A549 (cell line): Measurements from ENCODE around the gene COQ2. TPM values are rescaled to one million over a fixed set of nuclear protein-coding genes. Genes with fewer than 3 reads are reported as not detected.

Source experiments
- ATAC-seq, 2 experiments: fragments of 200-7000 bp in 1 of 2; fragments of >200 bp in 1 of 2; cut with Nextera tagmentation in 1 of 2; cut with Tn5 transposase in 1 of 2; 3 replicates each; pipeline versions ENCODE4 v1.8.0 to v1.9.1; 2018 to 2020; ENCODE audit warnings: mild to moderate bottlenecking in 1 of 2, moderate library complexity in 1 of 2
- CTCF ChIA-PET: fragments of 300-600 bp; sonication (Branson Sonifier 250); formaldehyde crosslinking; extraction: SDS; loops from one replicate; lab custom pipeline; 2021; ENCODE audit warnings: antibody characterized with exemption, inconsistent platforms; lab: Yijun Ruan, JAX
- POLR2A ChIA-PET: fragments of 350-600 bp; formaldehyde crosslinking; extraction: SDS; loops from one replicate; lab custom pipeline; 2021; ENCODE audit warnings: antibody characterized with exemption, inconsistent platforms; lab: Yijun Ruan, JAX
- DNase-seq, 2 experiments: peaks; one replicate each; pipeline versions ENCODE4 v3.0.0 to v3.0.0-alpha.2; 2011 to 2016; ENCODE audit warnings: low read depth in 1 of 2, low spot score in 1 of 2
- FAIRE-seq: peaks from 2 replicates; lab custom pipeline; 2011; peaks lifted over from hg19 to GRCh38; lab: Jason Lieb, UNC
- H3K27ac ChIP-seq, 2 experiments: fragments of >200 bp; sonication (Bioruptor Twin); formaldehyde crosslinking; 3 replicates each; pipeline ENCODE4 v1.5.1; 2016 to 2017
- H3K4me1 ChIP-seq: fragments of >200 bp; sonication (Bioruptor Twin); formaldehyde crosslinking; 3 replicates; pipeline ENCODE4 v1.6.1; 2016
- H3K4me2 ChIP-seq: fragments of >200 bp; sonication (Bioruptor Twin); formaldehyde crosslinking; 3 replicates; pipeline ENCODE4 v1.6.1; 2016
- H3K4me3 ChIP-seq: fragments of >200 bp; sonication (Bioruptor Twin); formaldehyde crosslinking; 3 replicates; pipeline ENCODE4 v1.5.1; 2016
- H3K9me3 ChIP-seq: fragments of >200 bp; sonication (Bioruptor Twin); formaldehyde crosslinking; 3 replicates; pipeline ENCODE4 v1.6.1; 2016
- BHLHE40 ChIP-seq: IDR thresholded peaks from 2 replicates; pipeline ENCODE4 v1.6.1; 2012; ENCODE audit warnings: low read depth, low read length, inconsistent platforms
- CHD4 ChIP-seq: fragments of 200-600 bp; sonication (generic); IDR thresholded peaks from 2 replicates; pipeline ENCODE4 v1.6.1; 2016; ENCODE audit warnings: antibody characterized with exemption, mild to moderate bottlenecking, borderline replicate concordance
- EHF ChIP-seq: fragments of 250-450 bp; sonication (Bioruptor Pico); IDR thresholded peaks from 2 replicates; pipeline ENCODE4 v1.5.0; 2020; ENCODE audit warnings: mild to moderate bottlenecking
- FOSB ChIP-seq: fragments of 250-450 bp; sonication (Bioruptor Pico); IDR thresholded peaks from 2 replicates; pipeline ENCODE4 v1.5.0; 2020; ENCODE audit warnings: mild to moderate bottlenecking, moderate library complexity
- HDAC2 ChIP-seq: fragments of 200-600 bp; sonication (generic); IDR thresholded peaks from 2 replicates; pipeline ENCODE4 v1.6.1; 2016
- HES2 ChIP-seq: fragments of >200 bp; sonication (Bioruptor Twin); formaldehyde crosslinking; IDR thresholded peaks from 2 replicates; pipeline ENCODE4 v1.6.1; 2016
- HEYL ChIP-seq: fragments of 250-450 bp; sonication (Bioruptor Pico); IDR thresholded peaks from 2 replicates; pipeline ENCODE4 v1.8.0; 2021; ENCODE audit warnings: mild to moderate bottlenecking, moderate library complexity
- HMGXB4 ChIP-seq: fragments of 250-450 bp; sonication (Bioruptor Pico); IDR thresholded peaks from 2 replicates; pipeline ENCODE4 v1.5.0; 2021; ENCODE audit warnings: mild to moderate bottlenecking, moderate library complexity, borderline replicate concordance
- HOXB13 ChIP-seq: fragments of 250-450 bp; sonication (Bioruptor Pico); IDR thresholded peaks from 2 replicates; pipeline ENCODE4 v1.5.0; 2020; ENCODE audit warnings: low read depth, mild to moderate bottlenecking, moderate library complexity
- KDM1A ChIP-seq: fragments of 200-600 bp; sonication (generic); IDR thresholded peaks from 2 replicates; pipeline ENCODE4 v1.6.1; 2016; ENCODE audit warnings: low read depth, mild to moderate bottlenecking
- KDM5A ChIP-seq: fragments of 200-600 bp; sonication (generic); IDR thresholded peaks from 2 replicates; pipeline ENCODE4 v1.6.1; 2016; ENCODE audit warnings: antibody characterized with exemption, mild to moderate bottlenecking
- MAFK ChIP-seq: fragments of 450-650 bp; IDR thresholded peaks from 2 replicates; pipeline ENCODE4 v1.6.1; 2014; ENCODE audit not compliant: partially characterized antibody
- NPAS2 ChIP-seq: fragments of 250-450 bp; sonication (Bioruptor Pico); IDR thresholded peaks from 2 replicates; pipeline ENCODE4 v1.8.0; 2022; ENCODE audit warnings: mild to moderate bottlenecking, moderate library complexity, borderline replicate concordance
- NR3C1 ChIP-seq: fragments of >200 bp; sonication (Bioruptor Twin); formaldehyde crosslinking; IDR thresholded peaks from 3 replicates; pipeline ENCODE4 v1.6.1; 2017
- PHF8 ChIP-seq: fragments of 200-600 bp; sonication (generic); IDR thresholded peaks from 2 replicates; pipeline ENCODE4 v1.6.1; 2016; ENCODE audit warnings: low read depth, mild to moderate bottlenecking, antibody characterized with exemption, moderate library complexity, borderline replicate concordance
- POLR2A ChIP-seq: IDR thresholded peaks from 2 replicates; pipeline ENCODE4 v1.6.1; 2012; ENCODE audit warnings: mild to moderate bottlenecking, low read length
- POLR2AphosphoS2 ChIP-seq: conservative IDR thresholded peaks from 2 replicates; pipeline ENCODE4 v1.6.1; 2012; ENCODE audit warnings: low read length, improper control_type of control experiment, inconsistent platforms
- RARB ChIP-seq: fragments of 250-450 bp; sonication (Bioruptor Pico); IDR thresholded peaks from 2 replicates; pipeline ENCODE4 v1.8.0; 2021; ENCODE audit warnings: mild to moderate bottlenecking, moderate library complexity
- TFCP2L1 ChIP-seq: fragments of 250-450 bp; sonication (Bioruptor Pico); IDR thresholded peaks from 2 replicates; pipeline ENCODE4 v1.5.0; 2021; ENCODE audit warnings: mild to moderate bottlenecking
- TP53 ChIP-seq: fragments of 250-450 bp; sonication (Bioruptor Pico); IDR thresholded peaks from 2 replicates; pipeline ENCODE4 v1.5.0; 2021; ENCODE audit warnings: mild to moderate bottlenecking, moderate library complexity
- ZC3H11A ChIP-seq: fragments of 450-650 bp; IDR thresholded peaks from 2 replicates; pipeline ENCODE4 v1.6.1; 2014; ENCODE audit warnings: antibody characterized with exemption, mild to moderate bottlenecking
- ZFP36 ChIP-seq: fragments of 450-650 bp; IDR thresholded peaks from 2 replicates; pipeline ENCODE4 v1.6.1; 2014; ENCODE audit warnings: borderline replicate concordance; ENCODE audit not compliant: partially characterized antibody
- ZSCAN20 ChIP-seq: fragments of 250-450 bp; sonication (Bioruptor Pico); IDR thresholded peaks from 2 replicates; pipeline ENCODE4 v1.8.0; 2022; ENCODE audit warnings: mild to moderate bottlenecking, moderate library complexity
- WGBS: methylation state at CpG from one replicate; pipeline ENCODE4 v1.1.6; 2017; ENCODE audit errors: missing lambda C conversion rate; 5-methylcytosine and 5-hydroxymethylcytosine counted together
- polyA plus RNA-seq, 4 experiments: library from polyadenylated mRNA; depleted of rRNA in 3 of 4; stranded (reverse); fragments of >200 nt; fragmentation: RNase III in 1 of 4; extraction: RNeasy Plus Mini Kit Qiagen cat#74134 plus additional on column Dnase treatment in 1 of 4; gene quantifications; 2 replicates in 3 of 4; 3 replicates in 1 of 4; pipeline ENCODE4 v1.2.3, GENCODE V29; 2011 to 2017
- TF ChIP-seq, protein P1 (sequence below): IDR thresholded peaks from 2 replicates; pipeline ENCODE4 v1.6.1; 2012; ENCODE audit warnings: low read depth, borderline replicate concordance
- TF ChIP-seq, protein P2 (sequence below): fragments of >200 bp; sonication (Bioruptor Twin); formaldehyde crosslinking; IDR thresholded peaks from 3 replicates; pipeline ENCODE4 v1.6.1; 2016

Gene COQ2
- polyA plus RNA-seq, 2 of the 4 experiments (the other 2 are of a cell fraction) = 18.5 to 35.9 TPM

DNA sequence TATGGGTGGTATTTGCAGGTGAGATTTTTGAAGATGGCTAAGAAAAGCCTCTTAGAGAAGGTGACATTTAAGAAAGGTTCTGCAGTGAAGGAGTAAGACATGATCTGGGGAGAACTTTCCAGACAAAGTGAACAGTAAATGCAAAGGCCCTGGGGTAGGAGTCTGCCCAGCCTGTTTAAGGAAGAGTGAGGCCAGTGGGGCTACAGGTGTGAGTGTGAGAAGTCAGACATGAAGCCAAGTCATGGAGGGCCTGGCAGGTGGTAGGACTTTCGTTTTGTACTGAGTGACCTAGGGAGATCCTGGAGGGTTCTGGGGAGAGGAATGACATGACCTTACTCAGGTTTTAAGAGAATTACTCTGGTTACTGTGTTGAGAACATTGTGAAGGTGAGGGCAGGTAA, 21.5 kb downstream of the COQ2 start (continued):
- TF ChIP-seq HMGXB4 = no peak
- TF ChIP-seq, all 56 proteins: peak for 0

- no peak for DNase-seq
- ChIA-PET POLR2A (no interaction called here), CTCF (interaction anchor here (1.2 to 1.8 kb wide), 2 partner anchors 152 to 188 kb away, joined by 3 to 5 read pairs; no protein-coding TSS in a partner anchor)
- no peak for FAIRE-seq
- ATAC-seq = no peak
- 84% methylated on average over 2 of the region's 2 CpGs for WGBS
- Histone ChIP-seq H3K4me2 (no peak overlapping the region), H3K27ac (no peak overlapping the region), H3K4me3 (no peak overlapping the region), H3K4me1 (peaks cover 26% of the 10 kb centered on the region), H3K9me3 (no peaks in the 10 kb centered on the region)
- TF ChIP-seq HDAC2 (no peak), MAFK (peak; percentile 66), ZSCAN20 (CRISPR knock-in tag) (no peak), RARB (CRISPR knock-in tag) (no peak)
Measured at GRCh38 chr4:83262682-83263081, 21.9 kb downstream of the COQ2 start.

GRCh38 chr4:83261307-83261706, 23.3 kb downstream of the COQ2 start:
- H3K4me2 ChIP-seq = no peak overlapping the region
- no peak for DNase-seq
- peaks cover 26% of the 10 kb centered on the region for H3K4me1 ChIP-seq
- no peaks in the 10 kb centered on the region for H3K9me3 ChIP-seq
- no peak for FAIRE-seq
- H3K4me3 ChIP-seq = no peak overlapping the region
- TF ChIP-seq NR3C1 (no peak), POLR2A (no peak), ZFP36 (no peak), HDAC2 (no peak), ZC3H11A (no peak), CHD4 (no peak), KDM5A (no peak), TFCP2L1 (CRISPR knock-in tag) (no peak), KDM1A (no peak), HEYL (CRISPR knock-in tag) (no peak), EHF (CRISPR knock-in tag) (no peak)
- TF ChIP-seq, protein P1, sequence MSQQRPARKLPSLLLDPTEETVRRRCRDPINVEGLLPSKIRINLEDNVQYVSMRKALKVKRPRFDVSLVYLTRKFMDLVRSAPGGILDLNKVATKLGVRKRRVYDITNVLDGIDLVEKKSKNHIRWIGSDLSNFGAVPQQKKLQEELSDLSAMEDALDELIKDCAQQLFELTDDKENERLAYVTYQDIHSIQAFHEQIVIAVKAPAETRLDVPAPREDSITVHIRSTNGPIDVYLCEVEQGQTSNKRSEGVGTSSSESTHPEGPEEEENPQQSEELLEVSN = no peak
- no peak for ATAC-seq
- 88% methylated on average over 5 of the region's 5 CpGs for WGBS
- POLR2A ChIA-PET = interaction anchor here (1.0 kb wide), 1 partner anchor 23 kb away, joined by 3 read pairs; the partner anchor contains the start of gene COQ2
- CTCF ChIA-PET = interaction anchor here (0.6 to 2.9 kb wide), 13 partner anchors 10 to 217 kb away, joined by 3 to 15 read pairs (median 5); no protein-coding TSS in a partner anchor
- no peak overlapping the region for H3K27ac ChIP-seq

DNA sequence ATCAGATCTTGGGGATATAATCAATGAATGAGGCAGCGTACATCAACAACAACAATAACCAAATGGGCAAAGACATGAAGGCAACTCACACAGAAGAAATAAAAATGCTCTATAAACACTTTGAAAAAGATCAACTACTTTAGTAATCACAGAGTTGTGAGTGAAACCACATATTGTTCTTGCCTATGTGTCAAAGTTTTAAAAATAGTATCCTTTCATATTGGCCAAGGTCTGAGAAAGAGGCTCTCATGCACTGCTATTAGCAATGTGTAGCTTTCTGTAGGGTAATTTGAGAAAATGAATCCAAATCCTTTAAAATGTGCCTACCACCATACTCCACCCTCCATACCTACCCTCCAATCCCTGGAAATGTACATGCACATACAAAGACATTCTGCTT, 25.0 kb downstream of the COQ2 start:
- Histone ChIP-seq H3K4me1 (peaks cover 42% of the 10 kb centered on the region), H3K9me3 (no peaks in the 10 kb centered on the region), H3K27ac (peak overlapping the region in 1 of 2 experiments; percentile 28; a peak in 2 of 6 replicates), H3K4me2 (no peak overlapping the region), H3K4me3 (no peak overlapping the region)
- ATAC-seq (no peak), DNase-seq (no peak), FAIRE-seq (no peak)
- 100% methylated on average over 1 of the region's 1 CpG for WGBS
- TF ChIP-seq PHF8 (no peak), TP53 (CRISPR knock-in tag) (no peak), POLR2AphosphoS2 (no peak), NPAS2 (no peak), HDAC2 (no peak), HOXB13 (no peak), BHLHE40 (no peak), FOSB (no peak), HES2 (no peak)
- TF ChIP-seq, protein P2, sequence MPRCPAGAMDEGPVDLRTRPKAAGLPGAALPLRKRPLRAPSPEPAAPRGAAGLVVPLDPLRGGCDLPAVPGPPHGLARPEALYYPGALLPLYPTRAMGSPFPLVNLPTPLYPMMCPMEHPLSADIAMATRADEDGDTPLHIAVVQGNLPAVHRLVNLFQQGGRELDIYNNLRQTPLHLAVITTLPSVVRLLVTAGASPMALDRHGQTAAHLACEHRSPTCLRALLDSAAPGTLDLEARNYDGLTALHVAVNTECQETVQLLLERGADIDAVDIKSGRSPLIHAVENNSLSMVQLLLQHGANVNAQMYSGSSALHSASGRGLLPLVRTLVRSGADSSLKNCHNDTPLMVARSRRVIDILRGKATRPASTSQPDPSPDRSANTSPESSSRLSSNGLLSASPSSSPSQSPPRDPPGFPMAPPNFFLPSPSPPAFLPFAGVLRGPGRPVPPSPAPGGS = no peak
- ChIA-PET CTCF (interaction anchor here (1.3 to 2.9 kb wide), 6 partner anchors 8 to 207 kb away, joined by 3 to 15 read pairs (median 10); no protein-coding TSS in a partner anchor), POLR2A (interaction anchor here (0.6 kb wide), 1 partner anchor 117 kb away, joined by 3 read pairs; no protein-coding TSS in a partner anchor)
